BJ (cell line): ENCODE measurements around the gene FCMR. TPM values are rescaled to one million over a fixed set of nuclear protein-coding genes. Genes with fewer than 3 reads are reported as not detected.

Source experiments
- polyA plus RNA-seq: library from polyadenylated mRNA; depleted of rRNA; stranded (reverse); fragments of >200 nt; gene quantifications from 2 replicates; pipeline ENCODE4 v1.2.3, GENCODE V29; 2011; rRNA removed

Gene FCMR
- polyA plus RNA-seq, 1 experiment: 1.4 TPM

Other genes with a start within 250 kb of the FCMR start
- 65.6 and 80.1 TPM in 2 replicates for gene MAPKAPK2, start 237.0 kb downstream of the FCMR start, polyA plus RNA-seq
- not detected in 2 replicates for gene IL19, start 151.2 kb downstream of the FCMR start, polyA plus RNA-seq
- not detected in 2 replicates for gene IL10, start 149.4 kb downstream of the FCMR start, polyA plus RNA-seq
- gene IL20, start 56.3 kb downstream of the FCMR start, polyA plus RNA-seq: not detected in 2 replicates
- gene IL24, start 24.5 kb downstream of the FCMR start, polyA plus RNA-seq: 0.10 and 0.25 TPM in 2 replicates
- gene PIGR, start 24.5 kb upstream of the FCMR start, polyA plus RNA-seq: not detected in 2 replicates
- not detected in 2 replicates for gene FCAMR, start 48.5 kb upstream of the FCMR start, polyA plus RNA-seq
- gene C1orf116, start 110.8 kb upstream of the FCMR start, polyA plus RNA-seq: not detected in 2 replicates
- gene YOD1, start 129.3 kb upstream of the FCMR start, polyA plus RNA-seq: 1.2 and 2.5 TPM in 2 replicates
- gene PFKFB2, start 131.3 kb upstream of the FCMR start, polyA plus RNA-seq: 1.5 and 1.9 TPM in 2 replicates
- not detected in 2 replicates for gene C4BPB, start 166.9 kb upstream of the FCMR start, polyA plus RNA-seq
- gene C4BPA, start 182.3 kb upstream of the FCMR start, polyA plus RNA-seq: not detected in 2 replicates